Activated CD8-positive, alpha-beta memory T cell treated with anti-CD3 and anti-CD28 coated beads for 4 hours (primary cell): Measurements from ENCODE around the gene LRRC8E.

Experiments
- DNase-seq, 2 donors: peaks; one replicate each; pipeline ENCODE4 v3.0.0-alpha.2; 2020; ENCODE audit warnings: low read depth in 2 of 2

LRRC8E gene

DNA sequence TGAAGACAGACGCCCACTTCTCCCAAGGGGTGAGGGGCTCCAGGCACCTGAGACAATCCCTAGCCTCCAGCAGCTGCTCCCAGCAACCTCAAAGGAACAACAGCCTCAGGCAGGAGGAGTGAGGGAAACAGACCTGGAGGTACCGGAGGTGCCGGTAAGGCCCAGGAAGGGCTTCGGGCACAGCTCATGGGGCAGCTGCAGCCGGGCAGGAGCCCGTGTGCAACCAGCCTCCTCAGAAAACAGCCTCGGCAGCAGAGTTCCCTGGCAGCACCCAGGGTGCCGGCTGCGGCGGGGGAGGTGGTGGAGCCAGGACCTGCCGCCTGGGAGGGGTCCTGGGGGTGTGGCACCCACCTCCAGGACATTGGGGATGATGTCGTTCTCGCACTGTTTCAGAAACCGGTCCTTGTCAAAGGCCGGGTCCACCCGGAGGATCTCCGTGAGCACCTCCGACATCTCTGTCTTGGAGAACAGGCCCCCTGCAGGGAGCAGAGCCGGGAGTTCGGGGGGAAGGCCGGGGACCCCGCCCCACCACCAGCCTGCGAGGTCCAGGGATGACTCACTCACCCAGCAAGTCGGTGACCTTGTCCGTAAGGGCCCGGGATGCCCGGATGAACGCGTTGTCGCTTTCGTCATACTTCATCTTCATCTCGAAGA, 44.1 kb downstream of the LRRC8E start:
- no peak for DNase-seq

DNA sequence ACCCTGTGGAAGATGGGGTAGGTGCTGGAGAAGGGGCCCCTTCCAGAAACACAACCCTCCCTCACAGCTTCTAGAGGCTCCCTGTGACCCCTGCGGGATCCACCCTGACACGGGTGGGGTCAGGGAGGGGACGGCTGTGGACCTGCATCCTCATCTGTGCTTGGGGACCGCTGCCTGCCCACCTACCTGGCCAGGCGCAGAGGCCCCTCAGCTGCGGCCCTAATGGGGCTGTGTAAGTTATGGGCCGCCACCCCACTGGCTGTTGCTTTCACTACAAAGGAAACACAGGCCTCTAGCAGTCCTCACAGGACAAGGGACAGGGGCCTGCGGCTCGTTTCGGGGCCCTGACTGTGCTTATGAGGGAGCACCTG, 44.6 kb downstream of the LRRC8E start:
- DNase-seq: no peak

DNA sequence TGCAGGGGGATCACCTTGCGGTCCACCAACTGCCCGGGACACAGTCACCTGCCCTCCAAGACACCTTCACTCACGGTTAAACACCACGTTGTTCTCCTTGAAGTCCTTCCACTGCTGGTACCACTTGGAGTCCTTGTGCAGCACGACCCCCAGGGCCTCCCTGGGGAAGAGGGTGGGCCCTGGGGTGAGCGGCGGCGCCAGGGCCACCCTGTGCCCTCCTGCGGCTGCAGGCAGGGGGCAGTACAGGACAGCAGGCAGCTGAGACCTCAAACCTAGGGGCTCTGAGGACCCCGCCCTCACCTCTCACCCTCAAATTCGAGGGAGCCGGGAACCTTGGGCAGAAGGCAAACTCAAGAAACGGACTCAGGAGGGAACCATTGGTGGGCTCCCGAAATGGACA, 45.1 kb downstream of the LRRC8E start:
- no peak for DNase-seq

DNA sequence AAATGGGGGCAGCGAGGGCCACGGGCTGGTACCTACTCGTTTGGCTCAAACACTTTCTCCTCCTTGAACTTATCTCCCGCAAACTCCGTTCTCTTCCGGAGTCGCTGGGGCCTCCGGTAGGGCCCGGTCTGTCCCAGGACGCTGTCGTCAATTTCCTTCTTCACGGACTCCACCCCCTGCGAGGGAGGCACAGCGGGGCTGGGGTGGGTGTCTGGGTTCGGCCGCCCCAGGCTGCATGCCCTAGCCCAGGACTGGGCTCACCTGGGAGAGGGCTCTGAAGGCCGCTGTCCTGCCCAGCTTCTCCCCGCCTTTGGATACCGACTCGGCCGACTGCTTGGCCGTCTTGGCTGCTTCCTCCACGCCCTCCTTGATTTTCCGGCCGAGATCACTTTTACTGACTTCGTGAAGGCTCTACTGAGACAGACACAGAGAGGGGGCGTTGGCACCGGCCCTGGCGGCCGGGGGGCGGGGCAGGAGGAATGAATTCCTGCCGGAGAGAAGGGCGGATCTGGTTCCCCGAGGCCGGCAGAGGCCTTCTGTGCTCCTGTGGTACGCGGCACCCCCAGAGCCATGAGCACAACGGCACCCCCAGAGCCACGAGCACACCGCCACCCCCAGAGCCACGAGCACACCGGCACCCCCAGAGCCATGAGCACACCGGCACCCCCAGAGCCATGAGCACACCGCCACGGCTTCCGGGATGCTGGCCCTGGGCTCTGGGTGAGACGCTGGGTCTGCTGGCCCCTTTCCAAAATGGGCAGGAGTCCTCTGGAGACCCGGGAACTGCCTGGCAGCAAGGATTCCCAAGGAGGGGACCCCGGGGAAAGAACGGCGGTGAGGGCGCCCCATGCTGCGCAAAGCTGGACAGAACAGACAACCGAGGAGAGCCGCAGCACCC, 45.8 kb downstream of the LRRC8E start:
- no peak for DNase-seq

DNA sequence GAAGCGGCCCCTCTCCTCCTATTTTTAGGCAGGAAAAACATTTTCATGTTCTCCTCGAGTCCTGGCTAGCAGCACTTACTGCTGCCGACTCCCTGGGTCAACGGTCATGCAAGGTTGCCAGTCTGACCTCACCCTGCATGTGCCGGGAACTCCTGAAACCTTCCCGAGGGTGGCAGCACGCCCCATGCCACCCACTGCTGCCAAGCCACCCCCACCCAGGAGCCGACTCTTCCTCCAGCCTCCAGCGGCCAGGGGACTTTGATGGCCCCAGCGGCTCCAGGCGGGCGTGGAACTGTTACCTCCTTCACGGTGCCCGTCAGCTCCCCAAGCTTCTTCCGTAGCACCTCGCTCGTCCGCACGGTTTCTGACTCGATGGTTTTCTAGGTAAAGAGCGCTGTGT, 46.5 kb downstream of the LRRC8E start:
- no peak for DNase-seq

DNA sequence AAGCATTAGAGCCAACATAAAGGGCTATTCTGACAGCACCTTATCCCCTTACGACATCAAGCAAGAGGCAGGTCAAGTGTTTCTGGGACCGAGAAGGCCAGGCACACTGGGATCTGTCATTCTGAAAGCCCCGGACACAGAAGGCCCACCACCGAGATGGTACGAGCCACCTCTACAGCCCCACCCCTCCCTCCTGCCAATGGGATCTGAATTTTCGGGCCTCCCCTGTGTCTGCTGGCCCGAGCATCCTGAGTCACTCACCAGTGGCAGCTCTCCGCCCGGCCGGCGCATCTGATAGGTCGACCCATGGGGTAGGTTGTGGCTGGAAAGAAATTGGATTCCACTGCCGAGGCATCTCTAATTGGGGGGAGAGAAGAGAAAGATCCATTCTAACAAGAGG, 52.5 kb downstream of the LRRC8E start:
- DNase-seq: no peak

DNA sequence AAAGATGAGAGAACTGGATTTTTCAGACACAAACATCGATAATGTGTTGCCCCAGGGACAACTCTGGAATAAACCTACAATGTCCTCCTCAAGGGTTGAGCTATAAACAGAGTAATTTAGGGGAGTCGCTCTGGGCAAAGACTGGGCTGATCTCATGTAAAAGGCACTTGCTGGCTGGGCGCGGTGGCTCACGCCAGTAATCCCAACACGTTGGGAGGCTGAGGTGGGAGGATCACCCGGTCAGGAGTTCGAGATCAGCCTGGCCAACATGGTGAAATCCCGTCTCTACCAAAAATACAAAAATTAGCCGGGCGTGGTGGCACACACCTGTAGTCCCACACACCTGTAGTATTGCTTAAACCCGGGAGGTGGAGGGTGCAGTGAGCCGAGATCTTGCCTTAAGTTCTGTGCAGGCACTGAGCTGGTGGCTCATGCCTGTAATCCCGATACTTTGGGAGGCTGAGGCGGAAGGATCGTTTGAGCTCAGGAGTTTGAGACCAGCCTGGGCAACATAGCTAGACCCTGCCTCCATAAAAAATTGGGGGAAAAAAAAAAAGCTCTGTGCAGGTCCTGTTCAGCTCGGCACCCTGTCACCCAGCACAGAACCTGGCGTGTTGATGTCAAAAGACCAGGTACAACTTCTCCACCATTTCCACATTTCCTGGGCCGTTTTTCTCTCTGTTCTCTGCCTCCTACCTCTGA, 53.7 kb downstream of the LRRC8E start:
- DNase-seq: no peak

DNA sequence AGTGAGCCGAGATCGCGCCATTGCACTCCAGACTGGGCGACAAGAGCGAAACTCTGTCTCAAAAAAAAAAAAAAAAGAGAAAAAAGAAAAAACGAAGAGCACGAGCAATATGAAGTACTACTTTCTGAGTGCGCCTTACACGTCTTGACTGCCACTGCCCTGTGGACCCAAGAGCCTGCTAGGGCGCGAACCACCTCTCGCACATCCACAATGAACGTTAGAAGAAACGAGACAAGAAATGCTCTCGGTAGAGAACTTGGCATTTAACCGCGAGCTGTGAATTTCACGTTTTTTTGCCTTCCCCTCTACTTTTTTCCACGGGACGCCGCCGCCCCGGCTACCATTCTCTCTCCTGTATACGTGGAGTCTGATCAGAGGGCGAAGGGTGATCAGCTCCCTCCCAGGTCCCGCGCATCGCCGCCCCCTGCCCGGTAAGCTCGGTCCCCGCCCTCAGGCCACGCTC, 54.7 kb downstream of the LRRC8E start:
- no peak for DNase-seq

DNA sequence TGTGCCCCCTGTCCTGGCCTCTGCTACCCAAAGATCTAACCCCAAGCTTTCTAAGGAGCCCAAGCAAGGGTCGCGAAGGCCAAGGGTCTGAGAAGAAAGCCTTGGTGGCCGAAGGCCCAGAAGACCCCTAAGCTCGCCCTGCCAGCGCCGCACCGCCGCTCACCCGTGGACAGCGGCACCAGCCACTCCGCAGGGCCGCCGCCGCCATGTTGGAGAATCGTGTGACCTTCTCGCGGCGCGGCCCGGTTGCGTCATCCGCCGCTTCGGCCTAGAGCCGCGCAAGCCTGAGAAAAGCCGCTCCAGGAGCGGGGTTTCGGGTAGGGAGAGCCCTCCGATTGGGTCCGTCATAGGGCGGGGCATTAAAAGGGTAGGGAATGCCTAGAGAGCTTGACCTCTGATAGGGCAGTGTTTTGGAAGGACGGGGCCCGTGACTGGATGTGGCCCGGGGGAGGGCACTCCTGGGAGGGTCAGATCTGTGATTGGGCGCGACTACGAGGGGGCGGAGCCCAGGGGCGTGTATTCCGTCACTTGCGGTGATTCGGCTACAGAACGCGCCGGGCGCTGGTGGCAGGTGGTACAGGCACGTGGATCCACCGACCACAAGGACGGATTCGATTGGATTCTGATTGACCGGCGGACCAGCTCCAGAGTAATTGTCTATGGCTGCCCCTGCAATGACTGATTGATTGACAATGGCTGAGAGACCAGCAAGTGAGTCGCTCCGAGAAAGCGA, 55.3 kb downstream of the LRRC8E start, which contains the start of gene TIMM44:
TSS of gene TIMM44 (minus strand) at position 223 of the 733 bp plus-strand sequence. CDS start at position 208, 15 bp downstream.
- peak; percentile 96 to 99 for DNase-seq

DNA sequence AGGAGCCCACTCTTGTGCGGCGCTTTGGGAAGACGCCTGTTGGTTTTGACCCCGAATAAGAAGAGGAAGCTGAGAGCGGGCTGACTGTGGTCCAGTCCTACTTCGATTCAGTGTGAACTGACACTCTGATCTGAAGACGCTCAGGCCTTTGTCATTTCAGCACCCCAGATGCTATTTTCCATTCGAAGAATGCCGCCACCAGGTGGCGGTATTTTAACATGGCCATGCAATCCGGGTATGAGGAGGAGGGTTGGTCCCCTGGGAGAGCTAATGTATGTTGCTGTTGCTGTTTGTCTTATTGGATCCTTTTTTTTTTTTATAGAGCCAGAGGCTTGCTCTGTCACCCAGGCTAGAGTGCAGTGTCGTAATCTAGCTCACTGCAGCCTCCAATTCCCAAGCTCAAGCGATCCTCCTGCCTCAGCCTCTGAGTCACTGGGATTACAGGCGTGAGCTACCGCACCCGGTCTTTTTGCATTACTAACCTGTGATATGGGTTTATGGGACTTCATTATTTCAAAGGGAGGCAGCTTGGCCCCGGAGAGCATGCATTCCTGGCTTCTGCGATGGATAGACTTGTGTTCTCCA, 56.0 kb downstream of the LRRC8E start:
- peak; percentile 70 to 74 for DNase-seq

DNA sequence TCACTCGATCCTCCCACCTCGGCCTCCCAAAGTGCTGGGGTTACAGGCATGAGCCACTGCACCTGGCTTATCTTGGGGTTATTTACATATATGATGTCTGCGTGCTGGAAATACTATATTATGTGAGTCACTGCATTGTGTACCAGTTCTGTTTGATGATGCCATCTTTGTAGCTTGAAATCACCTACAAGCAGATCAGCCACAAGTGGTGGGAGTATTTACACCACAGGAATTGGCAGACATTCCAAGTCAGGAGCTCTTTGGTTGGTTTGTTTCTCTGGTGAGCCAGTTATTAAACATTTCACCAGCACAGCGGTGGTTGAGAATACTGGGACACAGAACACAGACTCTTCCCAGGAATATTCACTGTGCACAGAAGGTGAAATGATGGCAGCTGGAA, 59.6 kb downstream of the LRRC8E start:
- DNase-seq: no peak
